ENCODE results near the gene TRIM71. TPM values are rescaled to one million over a fixed set of nuclear protein-coding genes. Genes with fewer than 3 reads are reported as not detected.

TRIM71 gene
- total and polyA plus RNA-seq, 2 donors (not counting 1 experiment from before 2014, with no cell fraction given) = not detected

GRCh38 chr3:32841341-32841740, 23.5 kb downstream of the TRIM71 start:
- Histone ChIP-seq H3K79me2 (ENCODE audit: control insufficient read depth, insufficient read depth, low read length) (no peaks in the 10 kb centered on the region), H3K36me3 (replicated peaks in 1 of 2; ENCODE audit: control extremely low read depth in 1 of 2, control insufficient read depth in 1 of 2, extremely low read depth in 1 of 2, insufficient read depth in 2 of 2, low read length in 1 of 2) (no peaks in the 10 kb centered on the region), H3K4me3 (ENCODE audit: control extremely low read depth in 1 of 5, extremely low read depth in 1 of 5, insufficient read depth in 1 of 5, low read depth in 2 of 5, low read length in 4 of 5) (no peak overlapping the region), H3K9me3 (ENCODE audit: control extremely low read depth in 1 of 3, control insufficient read depth in 2 of 3, insufficient read depth in 1 of 3, low read length in 2 of 3) (no peaks in the 10 kb centered on the region), H3K27ac (ENCODE audit: low read length in 2 of 2) (no peak overlapping the region), H4K20me1 (ENCODE audit: control insufficient read depth, insufficient read depth, low read length, poor library complexity, severe bottlenecking) (no peaks in the 10 kb centered on the region), H3K27me3 (replicated peaks in 1 of 4; ENCODE audit: control extremely low read depth in 1 of 4, control insufficient read depth in 3 of 4, insufficient read depth in 4 of 4, low read length in 3 of 4) (peaks cover 0 to 3% (median 0%) of the 10 kb centered on the region in 4 experiments), H2AFZ (ENCODE audit: insufficient read depth, low read depth, low read length, poor library complexity, severe bottlenecking) (no peak overlapping the region), H3K4me2 (replicated peaks; ENCODE audit: low read depth, low read length, poor library complexity, severe bottlenecking) (no peak overlapping the region), H3K9ac (ENCODE audit: low read length) (no peak overlapping the region), H3K4me1 (ENCODE audit: control insufficient read depth in 2 of 2, insufficient read depth in 2 of 2, low read length in 2 of 2) (peaks cover 0 to 7% of the 10 kb centered on the region in 2 donors)
- H3K4me3 Mint-ChIP-seq = no peak overlapping the region
- H3K27ac Mint-ChIP-seq = no peak overlapping the region
- CTCF ChIA-PET = no interaction called here
- POLR2A ChIA-PET = no interaction called here
- 85% methylated on average over 3 of the region's 12 CpGs for WGBS (ENCODE audit: insufficient coverage)
- intact Hi-C loops (cut with micrococcal nuclease) = no loop called here
- ATAC-seq (ENCODE audit: low read depth) = no peak
- no peaks in the 10 kb centered on the region for H3K9me3 Mint-ChIP-seq (ENCODE audit: insufficient read depth)
- TF ChIP-seq CTCF (IDR thresholded peaks at IDR 0.05) (no peak), EZH2 (IDR thresholded peaks at IDR 0.05; ENCODE audit: borderline replicate concordance, insufficient read depth, low read depth, low read length, poor library complexity, severe bottlenecking) (no peak)
- peaks cover 10% of the 10 kb centered on the region for H3K4me1 Mint-ChIP-seq
- H3K27me3 Mint-ChIP-seq = peaks cover 18% of the 10 kb centered on the region
- no peak for DNase-seq

- ChIA-PET POLR2A (no interaction called here), CTCF (no interaction called here)
- Histone ChIP-seq H3K79me2 (ENCODE audit: control insufficient read depth, insufficient read depth, low read length) (no peaks in the 10 kb centered on the region), H4K20me1 (ENCODE audit: control insufficient read depth, insufficient read depth, low read length, poor library complexity, severe bottlenecking) (no peaks in the 10 kb centered on the region), H3K9ac (ENCODE audit: low read length) (no peak overlapping the region), H3K9me3 (ENCODE audit: control extremely low read depth in 1 of 3, control insufficient read depth in 2 of 3, insufficient read depth in 1 of 3, low read length in 2 of 3) (no peaks in the 10 kb centered on the region), H3K27me3 (replicated peaks in 1 of 4; ENCODE audit: control extremely low read depth in 1 of 4, control insufficient read depth in 3 of 4, insufficient read depth in 4 of 4, low read length in 3 of 4) (peaks cover 0 to 3% (median 0%) of the 10 kb centered on the region in 4 experiments), H3K4me1 (ENCODE audit: control insufficient read depth in 2 of 2, insufficient read depth in 2 of 2, low read length in 2 of 2) (peaks cover 0 to 7% of the 10 kb centered on the region in 2 donors), H3K4me3 (ENCODE audit: control extremely low read depth in 1 of 5, extremely low read depth in 1 of 5, insufficient read depth in 1 of 5, low read depth in 2 of 5, low read length in 4 of 5) (no peak overlapping the region), H3K36me3 (replicated peaks in 1 of 2; ENCODE audit: control extremely low read depth in 1 of 2, control insufficient read depth in 1 of 2, extremely low read depth in 1 of 2, insufficient read depth in 2 of 2, low read length in 1 of 2) (no peaks in the 10 kb centered on the region), H3K4me2 (replicated peaks; ENCODE audit: low read depth, low read length, poor library complexity, severe bottlenecking) (no peak overlapping the region), H2AFZ (ENCODE audit: insufficient read depth, low read depth, low read length, poor library complexity, severe bottlenecking) (no peak overlapping the region), H3K27ac (ENCODE audit: low read length in 2 of 2) (no peak overlapping the region)
- intact Hi-C loops (cut with micrococcal nuclease) = no loop called here
- no peak overlapping the region for H3K27ac Mint-ChIP-seq
- 69% methylated on average over 3 of the region's 5 CpGs for WGBS (ENCODE audit: insufficient coverage)
- H3K9me3 Mint-ChIP-seq (ENCODE audit: insufficient read depth) = no peaks in the 10 kb centered on the region
- H3K4me1 Mint-ChIP-seq = peaks cover 10% of the 10 kb centered on the region
- ATAC-seq (ENCODE audit: low read depth) = no peak
- no peak for TF ChIP-seq EZH2 (IDR thresholded peaks at IDR 0.05; ENCODE audit: borderline replicate concordance, insufficient read depth, low read depth, low read length, poor library complexity, severe bottlenecking)
- no peak for TF ChIP-seq CTCF (IDR thresholded peaks at IDR 0.05)
- no peak overlapping the region for H3K4me3 Mint-ChIP-seq
- H3K27me3 Mint-ChIP-seq = peaks cover 15% of the 10 kb centered on the region
- no peak for DNase-seq
Observed at GRCh38 chr3:32841867-32842470, 24.2 kb downstream of the TRIM71 start.
